Measurements from ENCODE around the gene FOXP1.
"Not testable (repeated sequence)": the region's sequence is repeated elsewhere in the genome, so short reads cannot be mapped to it uniquely, and the experiment has no call there.

The FOXP1 gene

DNA sequence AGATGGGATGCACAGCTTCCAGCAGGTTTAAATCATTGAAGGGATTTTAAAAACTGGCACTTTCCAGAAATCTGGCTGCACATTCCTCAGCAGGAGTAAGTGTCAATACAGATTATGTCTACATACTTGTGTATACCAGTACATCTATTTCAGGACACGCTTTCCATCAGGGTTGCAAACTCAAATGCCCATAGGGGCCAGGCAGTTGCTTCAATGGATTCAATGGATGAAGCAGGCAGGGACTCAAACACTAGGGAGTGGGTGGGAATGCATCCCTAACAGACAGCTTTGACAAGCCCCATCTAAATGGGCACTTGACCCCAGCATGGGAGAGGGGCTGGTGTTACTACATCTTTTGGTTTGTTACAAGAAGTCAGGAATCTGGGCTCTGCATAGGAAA lies 136.8 kb downstream of the FOXP1 start:
- DNase-seq = no peak

DNA sequence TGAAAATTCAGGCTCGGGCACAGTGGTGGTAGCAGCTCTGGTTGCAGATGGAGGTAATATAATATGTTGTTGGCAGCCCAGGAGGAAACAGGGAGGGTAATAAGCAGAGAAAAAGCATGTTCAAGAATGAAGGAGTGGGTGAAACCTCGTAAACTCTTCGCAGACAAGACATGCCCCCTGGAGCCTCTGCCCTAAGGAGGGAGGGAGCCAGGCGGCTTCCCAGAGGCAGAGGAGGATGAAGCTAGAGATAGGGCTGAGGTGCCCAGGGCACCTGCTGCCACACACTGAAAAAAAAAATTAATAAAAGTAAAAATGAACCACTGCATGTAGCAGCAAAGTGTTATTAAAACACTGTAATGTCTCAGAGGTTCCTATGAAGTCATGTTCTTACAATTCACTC lies 137.3 kb downstream of the FOXP1 start:
- no peak for DNase-seq

DNA sequence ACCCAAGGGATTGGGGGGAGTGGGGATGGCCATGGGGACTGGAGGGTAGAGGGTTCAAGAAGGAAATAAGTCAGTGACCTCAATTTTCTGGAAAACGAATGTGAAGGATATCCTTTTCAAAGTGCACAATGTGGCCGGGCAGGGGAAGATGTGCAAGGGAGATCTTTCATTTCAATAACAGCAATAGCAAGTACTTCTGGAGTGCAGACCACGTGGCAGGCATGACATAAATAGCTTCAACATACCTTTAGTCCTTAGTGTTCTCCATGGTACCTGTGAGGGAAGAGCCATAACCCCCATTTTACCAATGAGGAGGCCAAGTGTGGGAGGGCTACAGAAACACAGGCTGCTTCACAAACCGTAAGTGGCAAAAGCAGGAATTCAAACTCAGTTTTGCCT lies 138.7 kb downstream of the FOXP1 start:
- no peak for DNase-seq

DNA sequence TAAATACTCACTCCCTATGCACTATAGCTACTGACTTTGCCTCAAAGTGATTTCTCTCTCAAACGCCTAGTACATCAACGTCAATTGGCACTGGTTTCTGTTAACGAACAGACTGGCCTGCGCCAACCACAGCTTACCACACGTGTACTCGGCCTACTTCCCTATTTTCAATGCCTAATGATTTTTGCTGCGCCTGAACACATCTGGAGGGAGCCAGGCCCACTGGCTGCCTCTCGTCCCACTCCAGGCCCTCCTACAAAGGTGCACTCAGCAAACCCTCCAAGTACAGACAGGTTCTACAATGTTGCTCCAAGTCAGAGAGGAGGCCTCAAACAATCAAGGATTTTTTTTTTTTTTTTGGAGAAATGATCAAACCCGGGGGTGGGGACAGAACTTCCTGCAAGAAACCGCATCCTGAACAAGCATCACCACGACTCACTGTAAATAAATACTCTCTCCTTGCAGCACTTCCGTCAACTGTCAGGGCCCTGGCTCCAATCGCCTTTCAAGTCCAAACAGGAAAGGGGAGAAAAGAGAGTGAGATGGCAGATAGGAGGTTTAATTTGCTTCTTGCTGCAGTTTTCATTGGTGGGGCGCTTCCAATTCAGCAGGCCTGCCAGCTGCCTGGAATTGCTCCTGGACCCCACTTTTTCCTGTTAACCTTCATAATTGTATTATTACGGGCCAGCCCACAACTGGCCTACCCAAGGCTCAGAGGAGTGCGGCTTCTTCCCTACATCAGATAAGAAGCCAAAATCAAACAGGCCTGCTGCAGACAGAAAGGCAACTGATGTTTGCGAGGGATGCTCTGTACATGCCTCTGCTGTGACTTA lies 139.3 kb downstream of the FOXP1 start:
- DNase-seq = peak; percentile 82

DNA sequence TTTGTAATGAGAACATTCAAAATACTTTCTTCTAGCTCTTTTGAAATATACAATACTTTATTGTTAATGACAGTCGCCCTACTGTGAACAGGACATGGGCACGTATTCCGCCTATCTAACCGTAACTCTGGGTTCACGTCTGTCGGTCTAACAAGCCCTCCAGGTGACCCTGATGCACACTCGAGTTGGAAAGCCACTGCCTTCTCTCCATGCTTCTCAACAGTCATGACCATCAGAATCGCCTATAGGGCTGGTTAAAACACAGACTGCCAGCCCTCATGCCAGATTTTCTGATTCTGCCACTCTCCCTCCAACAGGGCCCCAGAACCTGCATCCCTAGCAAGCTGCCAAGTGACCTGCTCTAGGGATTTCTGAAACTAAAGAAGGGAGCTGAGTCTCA lies 140.2 kb downstream of the FOXP1 start:
- DNase-seq = no peak

DNA sequence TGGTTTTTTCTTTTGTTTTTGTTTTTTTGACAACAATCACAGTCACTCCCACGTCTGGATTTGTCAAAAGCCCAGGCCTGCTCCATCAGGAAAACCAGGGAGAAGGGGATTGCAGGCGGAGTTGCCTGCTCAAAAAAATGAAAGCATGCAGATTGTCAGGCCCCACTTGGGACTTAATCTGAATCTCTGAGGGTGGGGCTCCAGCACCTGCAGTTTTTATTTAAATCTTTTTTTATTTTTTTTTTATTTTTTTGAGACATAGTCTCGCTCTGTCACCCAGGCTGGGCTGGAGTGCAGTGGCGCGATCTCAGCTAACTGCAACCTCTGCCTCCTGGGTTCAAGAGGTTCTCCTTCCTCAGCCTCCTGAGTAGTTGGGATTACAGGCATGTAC lies 140.9 kb downstream of the FOXP1 start:
- peak in 1 of 2 donors; percentile 23 for DNase-seq

DNA sequence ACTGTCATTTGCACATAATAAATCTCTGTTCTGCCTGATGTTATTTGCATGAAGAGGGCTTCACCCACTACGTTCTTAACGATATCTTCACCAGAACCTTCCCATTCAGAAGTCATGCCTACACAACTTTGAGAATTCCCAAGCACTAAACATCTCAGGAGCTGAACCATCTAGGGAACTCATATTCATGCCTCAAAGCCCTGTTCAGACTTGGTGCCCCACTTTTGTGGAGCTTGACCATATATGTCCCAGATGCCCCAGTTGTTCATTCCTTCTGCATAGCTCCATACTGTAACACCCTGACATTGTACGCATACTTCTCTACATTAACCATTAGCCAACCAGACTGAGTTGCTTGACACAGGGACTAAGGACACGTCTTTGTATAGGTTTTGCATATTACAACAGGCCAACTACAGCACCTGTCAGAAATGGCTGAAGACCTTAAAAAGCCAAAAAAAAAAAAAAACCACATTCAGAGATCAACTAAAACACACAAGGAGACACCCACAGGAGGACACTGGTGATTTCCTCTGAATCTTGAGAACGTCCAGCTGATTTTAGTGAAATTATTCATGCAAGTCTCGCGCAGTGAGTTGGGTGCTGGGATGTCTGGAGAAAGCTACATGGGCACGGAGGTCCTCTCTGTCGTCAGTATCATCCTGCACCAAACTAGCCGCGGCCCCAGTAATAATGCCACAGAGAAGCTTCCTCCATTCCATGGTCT lies 141.4 kb downstream of the FOXP1 start:
- DNase-seq = no peak

DNA sequence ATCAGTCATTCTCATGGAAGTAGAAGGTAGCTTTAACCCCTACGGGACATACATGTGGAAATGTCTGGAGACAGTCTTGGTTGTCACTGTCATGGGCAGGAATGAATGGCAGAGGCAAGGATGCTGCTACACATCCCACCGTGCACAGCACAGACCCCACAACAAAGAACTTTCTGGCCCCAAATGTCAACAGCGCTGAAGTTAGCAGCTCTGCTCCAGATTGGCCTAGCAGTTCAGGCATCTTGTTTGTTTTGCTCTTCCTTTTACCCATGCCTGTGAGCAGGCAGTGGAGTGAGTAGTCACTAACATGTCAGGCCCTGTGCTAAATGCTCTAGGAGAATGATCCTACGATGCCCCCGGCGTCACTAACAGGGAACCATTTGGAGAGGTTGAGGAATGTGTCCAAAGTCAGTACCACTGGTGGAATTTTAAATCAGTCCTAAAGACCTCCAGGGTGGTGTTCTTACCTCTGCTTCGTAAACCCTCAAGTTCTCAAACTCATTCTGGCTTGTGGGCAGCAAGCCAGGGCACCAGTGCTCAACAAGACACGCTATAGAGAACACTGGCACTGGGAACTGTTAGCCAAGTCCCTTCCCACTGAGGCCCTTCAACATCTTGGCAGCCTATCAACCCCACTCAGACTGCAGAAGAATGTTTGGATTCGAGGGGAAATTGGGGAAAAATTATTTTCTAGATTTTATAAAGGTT lies 142.2 kb downstream of the FOXP1 start:
- no peak for DNase-seq

DNA sequence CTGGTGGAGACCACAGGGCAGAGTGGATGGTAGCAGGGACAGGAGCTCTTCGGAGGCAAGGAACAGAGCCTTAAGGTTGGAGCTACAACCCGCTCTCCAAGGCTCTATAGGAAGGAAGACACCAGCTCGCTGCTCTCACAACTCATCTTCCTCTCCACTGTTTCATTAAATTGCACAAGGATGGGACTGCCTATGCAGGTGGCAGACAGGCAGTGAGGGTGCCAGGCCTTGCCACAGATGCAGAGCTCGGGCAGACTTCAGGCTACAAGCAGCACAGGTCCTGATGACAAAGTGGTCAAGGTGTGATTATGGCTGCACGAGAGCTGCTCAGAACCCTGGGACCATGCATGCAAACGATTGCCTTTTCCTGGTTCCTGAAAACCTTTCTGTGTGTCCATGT lies 144.6 kb downstream of the FOXP1 start:
- DNase-seq = no peak

DNA sequence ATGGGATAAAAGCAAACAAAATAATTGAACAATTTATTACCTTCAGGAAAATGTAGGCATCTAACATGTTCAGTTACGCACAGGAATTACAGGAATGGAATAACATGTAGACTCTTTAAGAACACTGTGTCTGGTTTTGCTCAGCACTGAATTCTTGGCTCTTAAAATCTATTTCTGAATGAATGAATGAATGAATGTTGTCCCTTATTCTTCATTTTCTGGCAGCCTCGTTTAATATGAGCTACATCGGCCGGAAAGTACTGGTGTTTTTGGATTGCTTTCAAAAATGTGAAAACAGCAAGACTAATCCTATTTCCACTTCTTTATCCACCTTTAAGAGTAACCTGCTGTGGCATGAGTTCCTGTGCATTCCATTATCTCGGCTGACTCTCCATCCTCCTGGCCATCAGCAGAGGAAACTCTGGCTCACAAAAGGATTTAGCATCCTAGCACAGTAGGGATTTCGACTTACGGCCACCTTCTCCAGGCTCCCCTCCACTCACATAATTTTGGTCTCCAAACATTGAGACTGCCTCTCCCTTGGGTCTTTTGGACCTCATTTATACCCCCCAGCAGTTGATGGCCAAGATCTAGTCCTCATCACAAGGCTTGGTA lies 145.3 kb downstream of the FOXP1 start:
- DNase-seq = no peak

DNA sequence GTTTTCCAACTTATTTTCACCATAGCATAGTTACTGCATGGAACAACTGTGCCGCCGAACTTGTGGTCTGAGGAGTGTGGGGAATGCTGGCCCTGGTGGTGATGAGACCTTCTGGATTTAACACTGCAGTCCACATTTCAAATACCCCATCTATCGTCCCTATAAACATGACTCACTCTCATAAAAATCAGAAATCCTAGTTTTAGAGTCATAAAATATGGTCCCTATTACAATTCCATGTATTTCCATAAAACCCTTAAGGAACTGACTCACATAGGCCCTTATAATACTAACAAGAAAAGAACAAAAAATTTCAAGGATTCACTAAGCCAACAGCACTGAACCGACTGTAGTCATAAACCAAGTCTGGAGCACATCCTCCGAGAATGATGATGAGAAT lies 147.2 kb downstream of the FOXP1 start:
- DNase-seq = no peak

DNA sequence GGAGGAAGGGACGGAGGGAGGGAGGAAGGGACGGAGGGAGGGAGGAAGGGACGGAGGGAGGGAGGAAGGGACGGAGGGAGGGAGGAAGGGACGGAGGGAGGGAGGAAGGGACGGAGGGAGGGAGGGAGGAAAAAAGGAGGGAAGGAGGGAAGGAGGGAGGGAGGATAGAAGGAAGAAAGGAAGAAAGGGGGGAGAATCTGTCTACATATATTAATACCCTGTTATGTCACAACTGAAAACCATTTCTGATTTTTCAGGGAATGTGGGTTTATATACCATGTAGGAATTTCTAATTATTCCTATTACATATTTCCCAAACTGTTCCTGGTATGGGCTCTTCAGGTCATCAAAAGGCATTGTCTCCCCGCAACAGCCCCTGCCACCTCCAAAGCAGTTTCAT lies 147.7 kb downstream of the FOXP1 start:
- DNase-seq = not testable (repeated sequence)

DNA sequence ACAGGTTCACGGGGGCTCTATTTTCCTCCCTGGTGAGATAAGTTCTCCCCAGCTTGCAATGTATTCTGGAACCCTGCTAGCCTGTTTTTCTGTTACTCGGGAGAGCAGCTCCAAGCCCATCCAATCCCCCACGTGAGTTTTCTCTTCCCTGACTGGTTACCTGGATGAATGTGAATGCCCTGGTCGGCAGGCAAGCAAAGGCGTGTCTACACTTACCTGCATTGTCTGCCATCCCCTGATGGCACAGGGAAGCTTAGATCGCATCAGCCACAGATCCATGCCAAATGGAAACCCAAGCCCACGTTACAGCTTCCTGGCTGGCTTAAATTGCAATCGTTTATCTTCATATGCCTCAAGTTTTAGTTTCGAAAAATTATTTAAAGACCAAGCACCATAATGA lies 149.9 kb downstream of the FOXP1 start:
- no peak for DNase-seq

DNA sequence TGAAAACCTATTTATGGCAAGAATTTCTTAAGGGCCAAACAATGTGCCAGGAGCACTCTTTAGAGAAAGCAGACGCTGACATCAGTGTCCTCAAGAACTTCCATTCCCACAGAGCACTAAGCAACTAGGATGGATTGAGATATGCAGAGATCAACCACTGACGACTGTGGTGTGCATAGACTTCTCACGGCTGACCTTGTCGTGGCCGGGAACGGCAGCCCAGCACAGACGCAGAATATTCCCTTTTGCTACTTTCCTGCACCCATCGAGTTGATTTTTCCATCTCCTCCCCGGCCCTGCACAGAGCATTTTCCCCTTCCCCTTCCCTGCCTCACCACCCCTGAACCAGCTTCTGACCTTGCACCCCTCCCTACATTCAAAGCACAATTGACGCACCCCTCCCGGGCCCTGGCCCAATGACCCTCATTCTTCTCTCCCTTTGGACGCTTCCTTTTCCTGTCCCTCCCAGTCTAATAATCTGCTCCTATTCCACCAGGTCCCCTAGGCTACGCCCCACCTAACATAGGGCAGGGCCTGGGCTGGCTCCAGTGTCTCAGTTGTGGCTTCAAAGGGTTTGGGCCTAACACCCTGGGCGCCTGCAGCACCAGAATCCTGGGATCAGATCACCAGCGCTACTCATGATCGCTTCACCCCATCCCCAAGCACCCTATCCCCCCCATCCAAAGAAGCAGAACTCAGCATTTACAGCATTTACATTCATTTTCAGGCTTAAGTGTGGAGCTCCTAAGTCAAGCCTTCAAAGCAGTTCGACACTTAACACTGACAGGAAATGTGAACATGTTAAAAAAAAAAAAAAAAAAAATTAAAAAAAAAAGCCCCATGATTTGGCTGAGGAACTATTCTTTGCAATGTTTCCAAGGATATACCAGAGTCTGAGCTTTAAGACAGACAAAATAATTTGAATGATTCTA lies 151.2 kb downstream of the FOXP1 start:
- DNase-seq = peak in 1 of 2 donors; percentile 39

DNA sequence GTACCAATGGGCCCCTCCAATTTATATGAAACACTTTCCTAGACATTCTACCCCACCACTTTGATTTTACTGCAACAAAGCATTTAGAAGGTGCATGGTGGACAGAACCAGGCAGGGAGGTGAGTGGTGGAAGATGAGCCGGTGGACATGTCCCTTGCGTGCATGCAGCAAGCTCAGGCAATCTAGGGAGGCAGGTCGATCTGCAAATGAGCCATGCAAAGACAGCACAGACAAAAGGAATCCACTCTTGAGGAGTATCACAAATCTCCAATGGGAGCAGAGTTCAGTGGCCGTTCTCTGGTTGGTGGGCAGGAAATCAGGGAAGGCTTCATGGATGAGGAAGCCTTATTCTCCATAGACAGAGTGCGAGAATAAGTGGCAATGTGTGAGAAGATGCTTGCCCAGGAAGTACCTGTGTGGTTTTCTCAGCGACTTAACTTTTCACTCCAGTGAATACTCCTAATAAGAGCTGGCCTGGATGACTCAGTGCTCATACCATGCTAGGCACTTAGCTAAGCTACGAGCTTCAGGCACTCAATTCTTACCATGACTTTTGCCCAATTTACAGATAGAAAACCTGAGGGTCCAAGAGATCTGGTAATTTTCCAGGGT lies 152.5 kb downstream of the FOXP1 start:
- no peak for DNase-seq

DNA sequence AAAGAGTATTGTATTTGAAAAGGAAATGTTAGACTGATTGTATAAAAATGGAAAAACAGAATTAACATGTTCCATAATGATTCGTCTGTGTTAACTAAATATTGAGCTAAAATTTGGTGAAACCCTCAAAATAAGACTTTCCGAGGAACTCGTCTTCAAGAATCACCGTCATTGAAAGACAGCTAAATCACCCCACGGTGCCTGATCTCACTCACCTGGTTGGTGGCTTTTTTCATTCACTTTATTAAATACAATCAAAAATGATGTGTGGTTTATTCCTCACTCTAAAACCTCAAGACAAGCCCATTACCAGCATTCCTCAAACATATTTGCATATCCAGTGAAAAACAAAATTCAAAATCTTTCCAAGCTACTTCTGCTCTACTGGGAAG lies 153.9 kb downstream of the FOXP1 start:
- DNase-seq = no peak

DNA sequence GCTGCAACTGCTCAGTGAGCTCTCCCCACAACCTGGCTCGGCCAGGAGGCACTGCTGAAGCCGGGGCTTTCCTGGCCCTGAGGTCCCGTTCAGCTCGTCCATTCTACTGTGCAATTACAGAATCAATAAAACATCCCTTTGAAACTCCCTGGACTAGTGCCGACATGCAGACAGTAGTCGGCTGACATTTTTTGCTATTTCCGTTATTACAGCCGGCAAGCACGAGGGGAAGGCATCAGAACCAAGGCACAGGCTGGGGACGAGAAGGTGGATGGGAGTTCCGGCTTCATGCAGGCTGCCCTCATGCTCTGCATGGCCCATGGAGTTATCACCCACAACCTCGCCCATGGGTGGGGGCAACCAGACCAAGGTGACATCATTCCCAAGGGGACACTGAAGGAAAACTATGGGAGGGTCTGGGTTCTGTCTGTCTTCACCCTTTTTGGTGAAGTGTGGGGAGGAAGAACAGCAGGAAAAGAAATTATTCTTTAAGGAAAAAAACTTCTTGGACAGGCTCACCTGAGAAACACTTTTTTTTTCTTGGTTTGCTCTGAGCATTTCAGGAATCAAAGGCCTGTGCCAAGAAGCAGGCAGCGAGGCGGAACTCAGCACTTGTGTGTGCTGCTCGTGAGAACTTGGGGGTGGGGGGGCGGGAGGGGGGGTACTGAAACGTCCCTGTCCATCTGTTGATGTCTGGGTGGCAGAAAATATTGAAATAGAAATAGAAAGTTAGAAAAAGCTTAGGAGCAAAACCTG lies 154.5 kb downstream of the FOXP1 start:
- no peak for DNase-seq

DNA sequence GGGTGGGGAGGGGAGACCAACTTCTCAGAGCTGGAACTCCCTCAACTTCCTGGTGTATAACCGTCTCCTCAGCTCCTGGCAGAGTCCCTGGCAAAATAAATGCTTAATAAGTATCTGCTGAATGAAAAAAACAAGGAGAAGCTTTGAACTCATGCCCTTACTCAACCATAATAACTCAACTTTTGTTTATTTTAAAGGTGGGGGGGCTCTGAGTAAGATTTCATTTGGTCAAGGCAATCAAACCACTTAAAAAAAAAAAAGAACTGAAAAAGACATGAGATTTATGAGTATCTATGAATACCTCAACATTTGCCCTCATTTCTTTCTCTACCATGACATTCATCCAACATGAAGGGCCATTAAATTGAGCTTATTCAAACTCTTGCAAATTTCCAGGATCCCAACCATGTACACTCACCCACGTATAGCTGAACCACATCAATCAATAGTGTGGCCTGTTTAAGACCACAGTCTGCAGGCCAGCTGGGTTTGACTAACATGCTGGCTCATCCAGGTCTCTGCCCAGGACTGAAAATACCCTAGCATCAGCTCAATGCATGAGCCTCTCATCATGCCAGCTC lies 157.9 kb downstream of the FOXP1 start:
- no peak for DNase-seq

DNA sequence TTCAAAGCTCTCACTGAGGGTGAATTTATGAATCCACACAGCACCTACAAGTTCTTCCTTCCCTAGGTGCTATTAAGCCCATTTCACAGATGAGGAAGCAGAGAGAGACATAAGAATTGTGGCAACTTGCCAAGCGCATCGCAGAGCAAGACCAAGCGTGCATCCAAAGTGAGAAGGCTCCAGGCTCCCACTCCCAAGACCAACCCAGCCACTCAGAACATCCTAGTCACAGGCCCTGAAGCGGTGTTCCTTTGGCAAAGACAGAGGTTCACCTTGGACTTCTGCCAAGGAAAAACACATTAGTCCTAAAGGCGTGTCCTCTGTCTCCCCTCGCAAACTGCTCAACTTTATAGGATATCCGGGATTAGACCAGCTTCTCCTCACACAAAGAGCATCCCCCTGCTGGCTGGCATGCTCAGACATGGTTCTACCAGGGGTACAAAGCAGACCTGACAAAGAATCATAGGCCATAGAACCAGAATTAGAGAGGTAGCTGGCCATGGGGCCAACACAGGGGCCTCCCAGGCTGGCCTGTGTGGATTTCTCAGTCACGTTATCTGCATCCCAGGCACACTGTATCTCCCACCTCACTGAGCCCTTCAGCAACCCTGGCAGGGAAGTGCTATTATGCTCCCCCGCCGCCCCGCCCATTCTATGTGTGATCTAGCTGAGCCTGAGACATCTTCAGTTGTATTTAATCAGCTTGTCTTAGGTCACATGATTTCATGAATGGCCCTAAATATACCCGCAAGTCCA lies 160.2 kb downstream of the FOXP1 start:
- no peak for DNase-seq

Measured in CD4-positive, alpha-beta T cell treated with Interleukin-1 beta for 1 hour (primary cell).